GM19240 (cell line): ENCODE results near the gene EPHB2.

Source experiments
- DNase-seq: peaks from one replicate; pipeline ENCODE4 v3.0.0; 2011; ENCODE audit warnings: low spot score; ENCODE audit not compliant: insufficient read length

The EPHB2 gene

DNA sequence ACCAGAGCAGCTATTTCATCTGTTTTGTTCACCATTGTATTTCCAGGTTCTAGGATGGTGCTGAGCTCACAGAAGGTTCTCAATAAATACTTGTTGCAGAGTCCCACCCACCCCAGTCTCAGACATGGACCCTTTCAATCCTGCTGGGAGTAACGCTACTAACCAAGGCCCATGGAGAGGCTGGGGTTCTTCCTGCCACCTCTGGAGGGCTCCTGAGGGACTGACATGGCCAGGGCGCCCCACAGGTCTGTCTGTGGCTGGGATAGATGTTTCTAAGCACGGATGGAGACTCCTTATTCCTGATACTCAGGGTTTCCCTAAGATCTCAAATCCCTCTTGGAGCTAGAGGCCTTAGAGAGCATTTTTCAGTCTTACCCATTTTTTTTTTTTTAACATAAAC, 87.4 kb downstream of the EPHB2 start:
- DNase-seq, result no peak

DNA sequence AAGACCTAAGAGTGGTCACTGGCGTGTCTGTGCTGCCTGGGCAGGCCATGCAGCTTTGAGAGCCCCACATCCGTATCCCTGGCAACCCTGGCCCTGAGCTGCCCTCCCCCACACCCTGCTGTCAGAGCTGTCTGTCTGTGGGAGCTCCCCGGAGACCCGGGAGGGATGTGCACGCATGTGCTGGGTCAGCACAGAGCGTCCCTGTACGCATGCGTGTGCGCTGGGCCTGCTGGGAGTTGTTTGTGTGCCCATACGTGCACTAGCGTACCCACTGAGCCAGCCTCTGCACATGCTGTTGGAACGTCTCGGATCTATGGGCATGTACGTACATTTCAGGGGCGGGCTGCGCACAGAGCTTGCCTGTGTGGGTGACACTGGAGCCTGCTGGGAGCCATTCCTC, 89.3 kb downstream of the EPHB2 start:
- no peak for DNase-seq

DNA sequence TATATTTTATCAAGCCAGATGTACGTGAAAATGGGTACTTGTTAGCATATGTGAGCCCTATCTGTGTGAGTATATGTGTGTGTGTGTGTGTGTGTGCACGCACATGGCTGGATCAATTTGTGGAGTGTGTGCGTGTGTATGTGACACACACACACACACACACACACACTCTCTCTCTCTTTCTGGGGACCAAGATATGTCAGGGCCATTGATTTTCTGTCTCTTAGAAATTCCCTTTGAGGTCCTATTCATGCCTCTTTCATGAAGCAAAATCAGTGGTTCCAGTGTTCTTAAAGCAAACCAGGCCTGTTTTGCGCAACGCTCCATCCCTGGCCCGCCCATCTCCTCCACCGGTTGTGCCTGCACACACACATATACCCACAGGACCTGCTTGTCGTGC, 90.0 kb downstream of the EPHB2 start:
- DNase-seq, result no peak

DNA sequence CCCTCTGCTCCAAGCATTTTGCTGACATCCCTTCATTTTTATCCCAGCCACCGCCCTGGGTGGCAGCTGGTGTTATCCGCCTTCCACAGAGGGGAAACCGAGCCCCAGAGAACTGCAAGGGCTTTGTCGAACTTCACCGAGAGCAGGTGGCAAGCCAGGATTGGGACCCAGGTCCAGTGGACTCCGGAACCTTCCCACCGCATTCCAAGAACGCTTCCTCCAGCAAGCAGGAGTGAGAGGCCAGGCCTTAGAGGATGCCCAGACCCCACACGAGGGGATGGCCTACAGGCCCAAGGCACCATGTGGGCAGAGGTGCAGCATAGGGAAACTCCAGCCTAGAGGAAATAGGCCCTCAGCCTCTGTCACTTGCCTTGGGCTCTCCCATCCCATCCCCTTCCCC, 90.7 kb downstream of the EPHB2 start:
- DNase-seq, result no peak

DNA sequence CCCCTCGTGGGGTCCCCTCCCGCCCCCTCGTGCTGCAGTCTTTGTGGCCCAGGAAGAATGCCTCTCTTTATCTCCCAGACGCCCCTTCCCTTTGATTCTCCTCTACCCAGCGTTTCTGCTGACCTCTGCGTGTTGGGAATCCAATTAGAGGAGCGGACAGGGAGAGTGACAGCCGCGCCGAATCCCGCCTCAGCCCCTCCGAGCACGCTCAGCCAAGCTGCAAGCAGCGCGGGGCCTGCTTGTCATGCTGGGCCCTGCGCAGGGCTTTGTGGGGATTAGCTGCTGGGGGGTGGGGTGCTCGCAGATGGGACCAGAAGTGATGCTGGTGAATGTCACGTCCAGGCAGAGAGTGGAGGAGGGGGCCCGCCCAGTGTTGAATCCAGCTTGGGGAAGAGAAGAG, 91.1 kb downstream of the EPHB2 start:
- DNase-seq, result no peak

DNA sequence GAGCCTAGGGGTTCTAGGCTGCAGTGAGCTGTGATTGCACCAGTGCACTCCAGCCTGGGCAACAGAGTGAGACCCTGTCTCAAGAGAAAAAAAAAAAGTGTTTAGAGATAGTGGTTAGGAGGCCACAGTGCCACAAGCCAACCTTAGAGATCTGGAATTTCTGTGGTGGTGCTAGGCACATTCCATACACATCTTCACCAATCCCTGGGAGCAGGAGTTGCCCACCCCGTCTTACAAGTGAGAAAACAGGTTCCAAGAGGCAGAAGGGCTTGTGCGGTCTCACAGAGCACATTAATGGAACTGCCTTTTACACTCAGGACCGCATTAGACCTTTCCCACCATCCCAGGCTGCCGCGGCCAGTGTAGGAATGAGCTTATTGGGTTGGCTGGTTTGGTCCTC, 93.2 kb downstream of the EPHB2 start:
- DNase-seq, result no peak

DNA sequence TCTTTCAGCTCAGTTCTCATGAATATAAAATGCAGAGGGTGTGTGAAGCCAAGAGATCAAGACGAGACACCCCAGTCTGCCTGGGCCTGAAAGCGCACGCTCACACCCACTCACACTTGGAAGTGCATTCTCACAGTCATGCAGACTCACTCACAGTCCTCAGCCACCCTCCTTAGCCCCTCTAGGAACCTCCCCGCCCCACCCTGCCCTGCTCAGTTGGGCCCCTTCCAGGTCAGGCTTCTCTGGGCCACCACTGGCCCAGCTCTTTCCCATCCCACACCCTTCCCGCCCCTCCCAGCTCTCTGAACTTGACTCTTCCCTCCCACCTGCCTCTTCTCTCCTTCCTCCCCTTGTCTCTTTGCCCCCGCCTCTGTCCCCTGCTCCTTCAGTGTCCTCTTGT, 93.8 kb downstream of the EPHB2 start:
- no peak for DNase-seq

DNA sequence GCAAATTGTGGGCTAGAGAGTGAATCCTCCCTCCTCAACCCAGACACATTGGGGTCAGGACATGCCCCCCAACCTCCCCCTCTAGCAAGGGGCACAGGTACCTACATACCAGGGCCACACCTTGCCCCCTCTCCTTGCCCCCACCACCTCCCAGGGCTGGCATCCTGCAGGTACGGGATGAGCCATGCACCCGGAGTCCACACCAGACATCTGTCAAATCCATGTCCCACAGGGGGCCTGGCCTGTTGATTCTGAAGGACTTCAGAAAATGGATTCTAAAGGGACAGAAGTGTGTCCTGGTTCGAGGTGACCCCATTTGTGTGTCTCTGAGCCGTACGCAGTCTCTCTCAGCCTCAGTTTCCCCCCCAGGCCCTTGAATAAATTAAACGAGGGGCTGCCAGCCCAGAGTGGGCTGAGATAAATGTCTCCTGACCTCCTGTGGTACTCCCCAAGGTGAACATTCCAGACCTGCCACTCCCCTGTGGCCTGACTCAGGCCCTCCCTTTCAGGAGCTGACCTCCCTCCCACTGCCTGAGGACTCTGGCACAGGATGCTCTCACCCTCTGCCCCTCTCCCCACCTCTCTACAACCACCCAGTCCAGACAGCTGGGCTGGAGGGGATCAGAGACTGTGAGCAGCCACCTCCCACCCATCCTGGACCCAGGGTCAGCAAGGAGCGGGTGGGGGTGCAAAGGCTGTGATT, 94.5 kb downstream of the EPHB2 start:
- DNase-seq, result no peak

DNA sequence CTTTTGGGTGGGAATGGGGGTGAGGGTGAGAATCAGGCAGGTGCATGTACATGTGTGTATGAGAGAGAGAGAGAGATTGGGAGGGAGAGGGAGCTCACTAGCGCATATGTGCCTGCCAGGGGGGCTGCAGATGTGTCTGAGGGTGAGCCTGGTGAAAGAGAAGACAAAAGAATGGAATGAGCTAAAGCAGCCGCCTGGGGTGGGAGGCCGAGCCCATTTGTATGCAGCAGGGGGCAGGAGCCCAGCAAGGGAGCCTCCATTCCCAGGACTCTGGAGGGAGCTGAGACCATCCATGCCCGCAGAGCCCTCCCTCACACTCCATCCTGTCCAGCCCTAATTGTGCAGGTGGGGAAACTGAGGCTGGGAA, 95.0 kb downstream of the EPHB2 start:
- no peak for DNase-seq

DNA sequence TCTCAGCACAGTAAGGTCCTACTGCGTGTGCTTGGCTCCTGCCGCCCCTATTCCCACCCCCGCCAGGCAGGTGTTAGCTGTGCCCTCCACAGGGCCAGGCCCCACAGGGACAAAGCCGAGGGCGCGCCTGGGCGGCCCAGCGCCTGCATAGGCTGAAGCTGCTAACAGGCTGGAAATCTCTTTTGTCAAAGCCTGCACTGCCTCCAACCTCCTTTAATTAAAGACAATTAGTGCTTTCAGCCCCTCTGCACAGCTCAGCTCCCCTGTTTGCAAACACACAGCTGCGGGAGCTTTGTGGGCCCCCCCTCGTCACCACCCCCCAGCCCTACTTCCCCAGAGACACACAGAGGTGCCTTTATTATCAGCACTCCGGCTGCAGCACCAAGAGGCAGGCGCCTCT, 95.9 kb downstream of the EPHB2 start:
- no peak for DNase-seq

DNA sequence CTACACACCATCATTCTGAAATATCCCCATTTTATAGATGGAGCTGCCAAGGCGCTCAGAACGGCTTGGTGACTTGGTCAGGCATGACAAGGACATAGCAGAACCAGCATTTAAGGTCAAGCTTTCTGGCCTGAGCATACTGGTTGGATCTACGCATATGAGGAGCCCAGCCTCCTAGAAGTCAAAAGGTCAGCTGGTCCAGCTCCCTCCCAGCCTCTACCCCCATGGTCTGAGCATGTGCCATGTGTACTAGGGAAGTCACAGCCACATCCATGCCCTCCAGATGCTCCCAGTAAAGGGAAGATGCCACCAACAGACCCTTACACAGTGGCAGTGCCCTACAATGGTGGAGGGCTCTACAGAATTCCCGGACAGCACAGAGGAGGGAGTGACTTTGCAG, 96.7 kb downstream of the EPHB2 start:
- DNase-seq, result no peak

DNA sequence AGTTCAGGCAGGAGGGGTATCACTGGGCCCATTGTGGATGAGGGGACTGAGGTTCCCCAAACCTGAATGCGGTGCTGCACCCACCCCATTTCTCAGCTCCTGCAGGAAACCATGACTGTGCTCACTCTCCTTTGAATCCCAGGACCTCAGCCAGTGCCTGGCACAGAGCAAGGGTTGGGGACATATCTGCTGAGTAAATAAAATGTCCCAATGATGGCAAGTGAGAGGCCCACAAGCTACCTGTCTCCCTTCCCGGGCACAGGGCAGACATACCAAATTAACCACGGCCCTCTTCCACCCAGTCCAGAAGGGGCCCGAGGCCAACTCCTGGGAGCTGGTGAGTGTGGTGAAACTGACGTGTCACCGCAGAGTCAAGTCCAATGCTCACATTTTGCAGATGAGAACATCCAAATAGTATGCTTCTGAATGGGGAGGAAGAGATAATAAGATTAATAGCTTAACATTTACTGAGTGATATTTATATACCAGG, 97.6 kb downstream of the EPHB2 start:
- no peak for DNase-seq

DNA sequence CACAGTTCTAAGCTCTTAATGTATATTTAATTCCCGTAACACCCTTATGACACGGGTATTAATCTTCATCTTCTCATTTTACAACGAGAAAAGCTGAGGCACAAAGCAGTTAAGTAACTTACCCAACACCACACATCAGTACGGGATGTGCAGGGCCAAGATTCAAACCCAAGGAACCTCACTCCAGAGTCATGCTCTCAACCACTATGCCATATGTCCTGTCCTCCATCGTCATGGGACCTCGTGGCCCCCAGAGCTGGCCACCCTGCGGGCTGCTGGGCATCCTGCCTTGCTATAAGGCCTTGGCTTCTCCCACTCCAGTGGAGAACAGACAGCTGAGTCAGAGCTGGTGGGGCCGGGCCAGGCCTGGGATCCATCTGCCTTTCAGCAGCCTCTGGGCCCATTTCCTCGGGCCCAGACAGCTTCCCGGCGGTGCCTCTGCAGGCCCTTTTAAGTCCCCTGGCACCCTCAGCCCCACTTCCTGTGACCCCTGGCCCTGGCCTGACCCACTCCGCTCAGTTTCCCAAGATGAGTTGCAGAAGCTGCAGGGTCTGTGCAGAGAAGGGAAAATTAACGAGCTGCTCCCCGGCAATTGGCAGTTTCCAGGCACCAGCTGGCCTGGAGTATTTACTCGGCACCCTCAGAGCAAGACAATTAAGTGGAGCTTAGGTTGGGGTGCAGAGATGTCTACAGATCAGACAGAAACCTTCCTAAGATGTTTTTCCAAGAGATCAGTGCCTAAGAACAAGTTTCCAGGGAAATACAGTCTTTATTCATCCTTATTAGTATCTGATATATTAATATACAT, 98.2 kb downstream of the EPHB2 start:
- DNase-seq, result no peak

DNA sequence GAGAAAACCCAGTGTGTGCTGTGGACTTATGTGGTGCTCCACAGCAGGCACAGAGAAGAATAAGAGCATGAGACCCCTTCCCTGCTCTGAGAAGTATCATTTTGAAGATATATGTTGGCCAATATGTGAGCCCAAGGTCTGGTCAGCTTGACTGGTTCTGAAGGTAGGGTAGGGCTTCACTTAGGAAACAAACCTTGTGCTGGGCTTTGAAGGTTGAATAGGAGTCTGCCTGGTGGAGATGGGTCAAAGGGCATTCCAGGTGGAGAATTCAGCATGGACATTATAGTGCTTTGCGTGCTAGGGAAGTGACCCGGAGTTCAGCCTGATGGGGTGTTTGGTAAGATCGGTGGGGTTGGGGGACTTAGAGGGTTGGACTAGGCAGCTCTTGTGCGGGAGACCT, 99.1 kb downstream of the EPHB2 start:
- DNase-seq, result no peak

DNA sequence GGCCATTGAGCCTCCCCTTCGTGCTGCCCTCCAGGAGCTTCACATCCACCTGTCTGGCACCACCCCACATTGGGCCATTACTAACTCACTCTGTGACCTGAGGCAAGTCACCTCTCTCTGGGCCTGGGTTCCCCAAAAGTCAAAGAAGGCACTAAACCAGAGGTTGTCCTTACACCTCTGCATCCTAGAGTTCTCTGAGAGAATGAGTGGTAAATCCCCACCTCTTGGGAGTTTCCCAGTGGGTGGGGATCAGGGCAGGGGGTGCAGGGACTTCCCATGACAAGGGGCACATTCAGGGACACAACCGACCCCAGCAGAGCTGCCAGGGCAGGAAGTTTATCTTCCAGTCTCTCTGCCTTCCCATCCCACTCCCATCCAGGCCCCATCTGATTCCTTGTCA, 99.7 kb downstream of the EPHB2 start:
- DNase-seq, result peak; percentile 19

DNA sequence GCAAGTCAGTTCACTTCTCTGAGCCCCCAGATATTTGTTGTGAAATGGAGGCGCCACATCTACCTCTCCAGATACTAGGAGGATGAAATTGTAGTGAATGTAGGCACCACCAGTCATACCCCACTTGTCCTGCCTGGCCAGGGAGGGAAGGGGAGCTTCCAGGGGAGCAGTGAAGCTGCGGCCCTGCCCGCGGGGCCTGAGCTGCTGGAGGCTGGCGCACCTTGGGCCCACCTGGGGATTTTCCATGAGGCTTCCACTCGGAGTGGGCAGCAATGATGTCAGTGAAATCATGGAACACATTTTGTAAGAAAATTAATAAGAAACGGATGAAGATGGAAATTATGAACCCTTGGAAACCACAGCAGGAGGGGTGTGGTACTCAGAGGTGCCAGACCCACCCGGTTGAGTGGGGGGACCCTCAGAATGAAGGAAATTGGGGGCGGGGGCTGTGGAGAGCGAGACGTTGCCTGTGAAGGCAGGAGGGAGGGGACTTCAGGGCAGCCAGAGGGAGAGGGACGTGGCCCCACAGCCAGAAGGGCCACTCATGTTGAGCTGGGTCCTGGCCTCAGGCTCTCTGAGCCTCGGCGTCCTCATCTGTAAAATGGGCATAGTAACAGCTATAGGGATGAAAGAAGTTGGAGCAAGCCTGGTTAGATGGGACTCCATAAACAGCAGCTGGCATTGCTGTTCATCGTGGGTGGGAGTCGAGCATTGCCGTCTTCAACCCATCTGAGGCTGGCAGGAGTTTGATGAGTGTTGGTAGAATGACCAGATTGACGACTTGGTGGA, 101.6 kb downstream of the EPHB2 start:
- DNase-seq, result no peak

DNA sequence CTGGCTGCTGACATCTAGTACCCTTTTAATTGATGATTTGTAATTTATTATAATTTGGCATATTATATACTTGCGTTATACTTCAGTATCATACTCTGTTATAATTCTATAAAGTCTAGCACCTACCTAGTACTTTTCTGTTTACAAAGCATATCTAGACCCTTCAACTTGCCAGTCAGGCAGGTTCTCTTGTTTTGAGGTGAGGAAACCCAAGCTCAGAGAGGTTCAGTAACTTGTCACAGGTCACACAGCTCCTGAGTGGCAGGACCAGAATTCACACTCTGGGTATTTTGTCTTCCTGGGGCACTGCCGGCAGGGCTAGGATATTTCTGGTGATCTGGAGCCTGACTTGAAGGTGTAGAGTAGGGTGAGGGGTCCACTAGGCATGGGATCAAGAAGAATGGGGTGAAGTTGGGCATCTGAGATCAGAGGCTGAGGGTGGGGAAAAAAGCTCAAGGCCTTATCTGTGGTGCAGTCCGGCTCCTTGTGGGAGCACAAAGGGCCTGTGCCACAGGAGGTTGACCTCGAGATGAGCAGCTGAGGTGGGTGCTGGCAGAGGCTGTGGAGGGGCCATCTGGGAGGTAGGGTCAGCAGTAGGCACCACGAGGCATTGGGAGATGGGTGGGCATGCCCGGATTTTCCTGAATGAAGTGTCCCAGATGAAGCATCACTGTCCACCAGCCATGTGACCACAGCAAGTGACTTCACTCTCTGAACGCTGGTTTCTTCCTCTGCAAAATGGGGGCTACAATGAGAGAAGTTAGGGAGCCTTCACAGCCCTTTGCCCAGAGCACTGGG, 102.6 kb downstream of the EPHB2 start:
- no peak for DNase-seq

DNA sequence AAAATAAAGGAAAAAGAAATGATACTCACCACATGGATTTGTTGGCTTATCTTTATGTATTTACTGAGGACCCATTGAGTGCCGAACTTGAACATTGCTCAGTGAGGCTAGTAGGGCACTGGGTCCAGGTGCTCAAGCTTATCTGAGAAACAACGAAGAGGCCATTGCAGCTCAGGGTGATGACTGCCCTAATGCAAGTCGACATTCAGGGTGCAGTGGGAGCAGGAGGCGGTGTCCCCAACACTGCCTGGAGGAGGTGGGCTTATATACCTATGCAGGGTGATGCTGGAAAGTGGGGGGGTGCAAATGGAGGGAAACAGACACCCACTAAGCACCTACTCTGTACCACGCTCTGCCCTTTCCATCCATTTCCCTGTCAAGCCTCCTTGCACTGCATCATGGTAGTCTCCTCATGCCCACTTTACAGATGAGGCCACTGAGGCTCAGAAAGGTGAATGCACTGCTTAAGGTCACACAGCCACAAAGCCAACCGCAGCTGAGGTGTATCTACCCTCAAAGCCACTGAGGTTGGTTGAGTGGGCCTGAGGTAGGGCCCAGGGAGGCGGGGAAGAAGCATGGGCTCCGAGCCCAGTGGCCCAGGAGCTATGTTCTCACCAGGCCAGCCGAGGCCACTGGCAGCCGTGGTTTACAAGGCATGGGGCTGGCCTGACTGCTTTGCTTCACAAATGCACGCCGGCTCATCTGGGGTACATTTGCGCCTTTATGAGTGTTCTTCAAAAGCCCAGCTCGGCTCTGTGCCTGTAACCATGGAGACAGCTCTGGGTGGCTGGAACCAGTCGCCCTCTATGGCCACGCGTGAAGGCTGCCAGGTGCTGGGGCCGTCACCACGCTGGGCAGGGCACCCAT, 103.8 kb downstream of the EPHB2 start:
- no peak for DNase-seq

DNA sequence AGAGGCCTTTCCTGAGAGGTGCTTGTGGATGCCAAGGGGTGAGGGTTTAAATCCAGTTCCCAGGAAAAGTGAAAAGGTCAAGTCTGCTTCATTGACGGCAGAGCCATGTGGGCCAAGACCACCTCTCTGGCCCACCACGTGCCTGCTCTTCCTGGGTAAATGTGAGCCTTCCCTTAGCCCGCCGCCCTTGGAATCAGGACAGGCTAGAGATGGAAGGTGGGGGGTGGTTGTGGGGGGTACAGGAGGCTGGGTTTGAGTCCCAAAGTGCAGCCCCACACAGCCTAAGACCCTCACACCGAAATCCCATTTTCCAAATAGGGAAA, 104.4 kb downstream of the EPHB2 start:
- no peak for DNase-seq

DNA sequence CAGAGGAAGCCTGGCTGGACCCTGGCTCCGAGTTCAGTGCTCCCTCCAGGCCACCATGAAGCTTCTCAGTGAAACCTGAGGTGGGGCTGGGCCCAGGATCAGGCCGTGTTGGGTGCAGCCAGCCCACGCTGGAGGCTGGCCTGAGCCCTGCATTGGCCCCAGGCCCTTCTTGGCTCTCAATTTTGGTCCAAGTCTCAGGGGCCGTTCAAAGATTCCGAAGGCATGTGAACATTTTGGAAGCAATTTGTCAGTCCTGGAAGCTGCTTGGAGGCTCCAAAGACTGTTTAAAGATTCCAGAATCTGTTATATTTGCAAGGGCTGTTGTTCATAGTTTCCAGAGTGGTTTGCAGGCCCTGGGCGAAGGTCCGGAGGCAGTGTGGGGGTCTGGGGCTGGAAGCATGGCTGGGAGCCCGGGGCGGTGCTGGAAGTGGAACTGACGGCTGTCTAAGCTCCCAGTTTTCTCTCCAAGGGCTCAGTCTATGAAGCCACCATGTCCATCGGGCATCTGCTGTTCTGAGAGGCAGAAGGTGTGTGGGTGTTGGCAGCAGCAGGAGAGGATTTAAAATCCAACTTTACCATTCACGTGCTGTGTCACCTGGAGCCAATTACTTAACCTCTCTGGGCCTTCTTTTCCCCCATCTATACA, 104.9 kb downstream of the EPHB2 start:
- no peak for DNase-seq
